K562 (cell line): ENCODE measurements around the gene RAX. TPM values are rescaled to one million over a fixed set of nuclear protein-coding genes. Genes with fewer than 3 reads are reported as not detected.

Experiments used
- ATAC-seq: fragments of 200-7000 bp; cut with Tn5 transposase; 3 replicates; pipeline ENCODE4 v1.9.1; 2020; ENCODE audit warnings: moderate library complexity
- BruUV-seq: library from RNA; stranded (reverse); fragments of 400-500 nt; replicated peaks from 2 replicates; lab custom pipeline; 2021; lab: Mats Ljungman, UMichigan
- CTCF ChIA-PET: fragments of 300-600 bp; formaldehyde crosslinking; extraction: SDS; loops from one replicate; lab custom pipeline; 2021; ENCODE audit warnings: low intra/inter-chr PET ratio; lab: Yijun Ruan, JAX
- POLR2A ChIA-PET: fragments of 300-600, 350-650 bp; sonication (Branson Sonifier 250); formaldehyde crosslinking; extraction: SDS; loops from one replicate; lab custom pipeline; 2021; ENCODE audit warnings: antibody characterized with exemption, inconsistent platforms; lab: Yijun Ruan, JAX
- DNase-seq, 4 experiments: peaks; one replicate each; pipeline versions ENCODE4 v3.0.0 to v3.0.0-alpha.2; 2011 to 2018; ENCODE audit warnings: low spot score in 3 of 4, mixed read lengths in 3 of 4; ENCODE audit errors: extremely low read depth in 1 of 4
- FAIRE-seq: peaks from 2 replicates; lab custom pipeline; 2011; peaks lifted over from hg19 to GRCh38; lab: Jason Lieb, UNC
- H2AFZ ChIP-seq: 2 replicates; pipeline ENCODE4 v1.6.0; 2011; ENCODE audit warnings: low read depth, low read length, control low read depth, inconsistent platforms
- H3K27ac ChIP-seq: fragments of 200-600 bp; 3 replicates; pipeline ENCODE4 v1.8.0; 2011; ENCODE audit warnings: low read depth, mild to moderate bottlenecking, control low read depth, inconsistent platforms, low read length, moderate library complexity, mixed read lengths; ENCODE audit errors: extremely low read depth
- H3K27me3 ChIP-seq, 2 experiments: fragments of 300-600 bp in 1 of 2; 2 replicates in 1 of 2; 3 replicates in 1 of 2; pipeline versions ENCODE4 v1.6.0 to v1.8.0; 2011; ENCODE audit warnings: inconsistent platforms in 2 of 2, low read length in 2 of 2, mild to moderate bottlenecking in 1 of 2, mixed read lengths in 1 of 2, moderate library complexity in 1 of 2; ENCODE audit not compliant: control insufficient read depth in 2 of 2, insufficient read depth in 2 of 2
- H3K36me3 ChIP-seq: fragments of 300-600 bp; 3 replicates; pipeline ENCODE4 v1.8.0; 2011; ENCODE audit warnings: mild to moderate bottlenecking, low read length, inconsistent platforms; ENCODE audit not compliant: control insufficient read depth, insufficient read depth
- H3K4me1 ChIP-seq, 2 experiments: fragments of 200-600 bp in 1 of 2; replicated peaks in 1 of 2; 2 replicates in 1 of 2; 3 replicates in 1 of 2; pipeline versions ENCODE4 v1.5.1 to v1.8.0; 2011; ENCODE audit warnings: inconsistent platforms in 2 of 2, low read length in 2 of 2, mild to moderate bottlenecking in 1 of 2, mixed read lengths in 1 of 2, moderate library complexity in 1 of 2; ENCODE audit not compliant: control insufficient read depth in 2 of 2, insufficient read depth in 2 of 2
- H3K4me2 ChIP-seq: 2 replicates; pipeline ENCODE4 v1.6.1; 2011; ENCODE audit warnings: low read length, control low read depth, inconsistent platforms, mixed read lengths; ENCODE audit not compliant: insufficient read depth
- H3K4me3 ChIP-seq: fragments of 200-600 bp; sonication (generic), shearing (Covaris generic); 2 replicates; pipeline ENCODE4 v1.5.1; 2016; ENCODE audit warnings: control low read depth, inconsistent platforms
- H3K79me2 ChIP-seq: fragments of 200-600 bp; 3 replicates; pipeline ENCODE4 v1.8.0; 2011; ENCODE audit warnings: low read length, inconsistent platforms; ENCODE audit not compliant: control insufficient read depth, insufficient read depth
- H3K9ac ChIP-seq, 2 experiments: 2 replicates each; pipeline versions ENCODE4 v1.6.0 to v1.6.1; 2011; ENCODE audit warnings: low read depth in 2 of 2, low read length in 2 of 2, control low read depth in 1 of 2, inconsistent platforms in 1 of 2, mild to moderate bottlenecking in 1 of 2, mixed read lengths in 1 of 2; ENCODE audit not compliant: insufficient read depth in 1 of 2
- H3K9me1 ChIP-seq: one replicate; pipeline ENCODE4 v1.6.0; 2011; ENCODE audit warnings: inconsistent platforms, mild to moderate bottlenecking, low read length, moderate library complexity; ENCODE audit not compliant: control insufficient read depth, insufficient read depth
- H3K9me3 ChIP-seq: replicated peaks from 2 replicates; pipeline ENCODE4 v1.5.1; 2011; ENCODE audit warnings: low read depth, low read length, inconsistent platforms; ENCODE audit not compliant: control insufficient read depth, insufficient read depth
- H4K20me1 ChIP-seq: replicated peaks from 2 replicates; pipeline ENCODE4 v1.6.1; 2011; ENCODE audit warnings: low read length, inconsistent platforms, mixed read lengths; ENCODE audit not compliant: control insufficient read depth, insufficient read depth
- BRD4 ChIP-seq: fragments of 200-600 bp; sonication (generic); IDR thresholded peaks from 2 replicates; pipeline ENCODE4 v1.6.1; 2017; ENCODE audit warnings: inconsistent platforms
- CREBBP ChIP-seq: IDR thresholded peaks from one replicate; pipeline ENCODE4 v1.6.1; 2012; ENCODE audit warnings: low read depth, mild to moderate bottlenecking, control low read depth, inconsistent platforms, low read length
- NFIX ChIP-seq: fragments of 250-450 bp; sonication (Bioruptor Pico); IDR thresholded peaks from 2 replicates; pipeline ENCODE4 v1.4.0; 2020; ENCODE audit warnings: low read depth, mild to moderate bottlenecking, moderate library complexity
- POLR2A ChIP-seq: fragments of 450-650 bp; conservative IDR thresholded peaks from 2 replicates; pipeline ENCODE4 v1.6.1; 2016
- POU5F1 ChIP-seq: fragments of 150-350 bp; IDR thresholded peaks from 2 replicates; pipeline ENCODE4 v1.6.1; 2014; ENCODE audit warnings: borderline replicate concordance, low read length, low read depth, mild to moderate bottlenecking; ENCODE audit not compliant: partially characterized antibody
- ZNF408 ChIP-seq: fragments of 250-450 bp; sonication (Bioruptor Pico); IDR thresholded peaks from 2 replicates; pipeline ENCODE4 v1.4.0; 2020; ENCODE audit warnings: low read depth, mild to moderate bottlenecking, moderate library complexity
- WGBS: fragments of 100-300 bp; shearing (Covaris generic); methylation state at CpG from one replicate; pipeline ENCODE4 v1.1.6; 2016; ENCODE audit warnings: low coverage, mixed read lengths; ENCODE audit not compliant: insufficient coverage; ENCODE audit errors: missing lambda C conversion rate; 5-methylcytosine and 5-hydroxymethylcytosine counted together
- in situ Hi-C: fragments of 300-500 bp; cut with MboI; formaldehyde crosslinking; loops from 4 replicates; pipeline ENCODE4 v1.15.0; 2018; ENCODE audit warnings: inconsistent platforms, mixed read lengths
- intact Hi-C: fragments of 100-400 bp; cut with micrococcal nuclease; formaldehyde crosslinking; loops from 2 replicates; pipeline ENCODE4 v1.14.2; 2022
- polyA plus RNA-seq, 8 experiments: library from polyadenylated mRNA; depleted of rRNA in 4 of 8; stranded (reverse) in 5 of 8; unstranded in 3 of 8; fragments of >200 nt; fragmentation: Nextera tagmentation in 2 of 8; fragmentation: Illumina TruSeq in 1 of 8; extraction: Ambion mirVana in 2 of 8; extraction: Trizol in 1 of 8; gene quantifications; 2 replicates each; pipeline versions ENCODE4 v1.2.1 to v1.2.3, GENCODE V29; 2011 to 2014; ENCODE audit warnings: inconsistent platforms in 1 of 8, missing spikeins in 1 of 8
- total RNA-seq, 7 experiments: library from RNA; depleted of rRNA in 6 of 7; stranded (reverse); fragments of >200 nt in 6 of 7; fragmentation: Illumina TruSeq in 2 of 7; extraction: Trizol in 2 of 7; gene quantifications; 2 replicates each; pipeline versions ENCODE4 v1.2.1 to v1.2.3, GENCODE V29; 2011 to 2021; ENCODE audit warnings: low replicate concordance in 1 of 7
- TF ChIP-seq, protein P1 (sequence below): sonication (generic); formaldehyde crosslinking; IDR thresholded peaks from 2 replicates; pipeline ENCODE4 v1.9.0; 2022; ENCODE audit warnings: mild to moderate bottlenecking, missing genetic modification reagents
- TF ChIP-seq, protein P2 (sequence below): sonication (generic); formaldehyde crosslinking; IDR thresholded peaks from 2 replicates; pipeline ENCODE4 v1.8.1; 2023; ENCODE audit warnings: missing genetic modification reagents, mild to moderate bottlenecking, borderline replicate concordance
- TF ChIP-seq, protein P3 (sequence below): fragments of 250-450 bp; sonication (Bioruptor Pico); IDR thresholded peaks from 2 replicates; pipeline ENCODE4 v1.8.0; 2021; ENCODE audit warnings: borderline replicate concordance, mild to moderate bottlenecking, moderate library complexity; ENCODE audit not compliant: poor library complexity, severe bottlenecking

Gene RAX
- total and polyA plus RNA-seq, 9 of the 15 experiments (the other 6 are each of a cell fraction or from before 2014, with no cell fraction given), result not detected

GRCh38 chr18:59222341-59222740, 50.9 kb downstream of the RAX start:
- H3K4me3 ChIP-seq, result no peak overlapping the region
- no peaks in the 10 kb centered on the region for H3K79me2 ChIP-seq
- POLR2A ChIA-PET, result no interaction called here
- no peak overlapping the region for H3K4me2 ChIP-seq
- ATAC-seq, result no peak
- no peaks in the 10 kb centered on the region for H3K4me1 ChIP-seq
- H3K9ac ChIP-seq, result no peak overlapping the region
- in situ Hi-C loops (no loop called here), intact Hi-C loops (no loop called here)
- no peaks in the 10 kb centered on the region for H3K9me1 ChIP-seq
- H4K20me1 ChIP-seq, result no peaks in the 10 kb centered on the region
- no peak overlapping the region for H3K27ac ChIP-seq
- no peak for FAIRE-seq
- CTCF ChIA-PET, result no interaction called here
- H3K9me3 ChIP-seq, result no peaks in the 10 kb centered on the region
- H2AFZ ChIP-seq, result no peak overlapping the region
- peaks cover 0 to 17% of the 10 kb centered on the region in 2 experiments; a peak in 2 of 5 replicates for H3K27me3 ChIP-seq
- 0% methylated on average over 2 of the region's 2 CpGs for WGBS
- DNase-seq, result no peak
- no peaks in the 10 kb centered on the region for H3K36me3 ChIP-seq
- no TSS peak for BruUV-seq
- TF ChIP-seq ZNF408, result no peak
- TF ChIP-seq, protein P1, sequence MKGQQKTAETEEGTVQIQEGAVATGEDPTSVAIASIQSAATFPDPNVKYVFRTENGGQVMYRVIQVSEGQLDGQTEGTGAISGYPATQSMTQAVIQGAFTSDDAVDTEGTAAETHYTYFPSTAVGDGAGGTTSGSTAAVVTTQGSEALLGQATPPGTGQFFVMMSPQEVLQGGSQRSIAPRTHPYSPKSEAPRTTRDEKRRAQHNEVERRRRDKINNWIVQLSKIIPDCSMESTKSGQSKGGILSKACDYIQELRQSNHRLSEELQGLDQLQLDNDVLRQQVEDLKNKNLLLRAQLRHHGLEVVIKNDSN (CRISPR knock-in tag), result no peak
- TF ChIP-seq CREBBP, result no peak
- no peak for TF ChIP-seq BRD4
- no peak for TF ChIP-seq POU5F1
- TF ChIP-seq, protein P2, sequence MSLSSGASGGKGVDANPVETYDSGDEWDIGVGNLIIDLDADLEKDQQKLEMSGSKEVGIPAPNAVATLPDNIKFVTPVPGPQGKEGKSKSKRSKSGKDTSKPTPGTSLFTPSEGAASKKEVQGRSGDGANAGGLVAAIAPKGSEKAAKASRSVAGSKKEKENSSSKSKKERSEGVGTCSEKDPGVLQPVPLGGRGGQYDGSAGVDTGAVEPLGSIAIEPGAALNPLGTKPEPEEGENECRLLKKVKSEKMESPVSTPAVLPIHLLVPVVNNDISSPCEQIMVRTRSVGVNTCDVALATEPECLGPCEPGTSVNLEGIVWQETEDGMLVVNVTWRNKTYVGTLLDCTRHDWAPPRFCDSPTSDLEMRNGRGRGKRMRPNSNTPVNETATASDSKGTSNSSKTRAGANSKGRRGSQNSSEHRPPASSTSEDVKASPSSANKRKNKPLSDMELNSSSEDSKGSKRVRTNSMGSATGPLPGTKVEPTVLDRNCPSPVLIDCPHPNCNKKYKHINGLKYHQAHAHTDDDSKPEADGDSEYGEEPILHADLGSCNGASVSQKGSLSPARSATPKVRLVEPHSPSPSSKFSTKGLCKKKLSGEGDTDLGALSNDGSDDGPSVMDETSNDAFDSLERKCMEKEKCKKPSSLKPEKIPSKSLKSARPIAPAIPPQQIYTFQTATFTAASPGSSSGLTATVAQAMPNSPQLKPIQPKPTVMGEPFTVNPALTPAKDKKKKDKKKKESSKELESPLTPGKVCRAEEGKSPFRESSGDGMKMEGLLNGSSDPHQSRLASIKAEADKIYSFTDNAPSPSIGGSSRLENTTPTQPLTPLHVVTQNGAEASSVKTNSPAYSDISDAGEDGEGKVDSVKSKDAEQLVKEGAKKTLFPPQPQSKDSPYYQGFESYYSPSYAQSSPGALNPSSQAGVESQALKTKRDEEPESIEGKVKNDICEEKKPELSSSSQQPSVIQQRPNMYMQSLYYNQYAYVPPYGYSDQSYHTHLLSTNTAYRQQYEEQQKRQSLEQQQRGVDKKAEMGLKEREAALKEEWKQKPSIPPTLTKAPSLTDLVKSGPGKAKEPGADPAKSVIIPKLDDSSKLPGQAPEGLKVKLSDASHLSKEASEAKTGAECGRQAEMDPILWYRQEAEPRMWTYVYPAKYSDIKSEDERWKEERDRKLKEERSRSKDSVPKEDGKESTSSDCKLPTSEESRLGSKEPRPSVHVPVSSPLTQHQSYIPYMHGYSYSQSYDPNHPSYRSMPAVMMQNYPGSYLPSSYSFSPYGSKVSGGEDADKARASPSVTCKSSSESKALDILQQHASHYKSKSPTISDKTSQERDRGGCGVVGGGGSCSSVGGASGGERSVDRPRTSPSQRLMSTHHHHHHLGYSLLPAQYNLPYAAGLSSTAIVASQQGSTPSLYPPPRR (CRISPR knock-in tag), result no peak
- TF ChIP-seq NFIX, result no peak
- TF ChIP-seq POLR2A, result no peak
- TF ChIP-seq, protein P3, sequence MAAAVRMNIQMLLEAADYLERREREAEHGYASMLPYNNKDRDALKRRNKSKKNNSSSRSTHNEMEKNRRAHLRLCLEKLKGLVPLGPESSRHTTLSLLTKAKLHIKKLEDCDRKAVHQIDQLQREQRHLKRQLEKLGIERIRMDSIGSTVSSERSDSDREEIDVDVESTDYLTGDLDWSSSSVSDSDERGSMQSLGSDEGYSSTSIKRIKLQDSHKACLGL, result no peak
